ENCODE measurements around the gene MTA3.

MTA3 gene

GRCh38 chr2:42762823-42763804 is 194.7 kb downstream of the MTA3 start:
- no peak for DNase-seq (ENCODE audit: low spot score)

GRCh38 chr2:42764096-42764495 is 195.7 kb downstream of the MTA3 start, which contains the start of gene OXER1:
Gene OXER1 (minus strand): TSS chr2:42764135. CDS start chr2:42764062, 73 bp downstream.
- DNase-seq (ENCODE audit: low spot score): no peak

GRCh38 chr2:42764901-42765300 is 196.5 kb downstream of the MTA3 start:
- DNase-seq (ENCODE audit: low spot score): no peak

GRCh38 chr2:42765686-42766085 is 197.3 kb downstream of the MTA3 start:
- no peak for DNase-seq (ENCODE audit: low spot score)

- DNase-seq (ENCODE audit: low spot score): no peak
These were observed 198.9 kb downstream of the MTA3 start for GRCh38 chr2:42767080-42767898.

- no peak for DNase-seq (ENCODE audit: low spot score)
These were observed 199.7 kb downstream of the MTA3 start for GRCh38 chr2:42767899-42768705.

GRCh38 chr2:42768706-42769256 is 200.3 kb downstream of the MTA3 start:
- DNase-seq (ENCODE audit: low spot score): no peak

- DNase-seq (ENCODE audit: low spot score): no peak
These were observed 201.3 kb downstream of the MTA3 start for GRCh38 chr2:42769583-42770287.

- DNase-seq (ENCODE audit: low spot score): peak; percentile 63
These were observed 202.1 kb downstream of the MTA3 start for GRCh38 chr2:42770288-42771131.

- DNase-seq (ENCODE audit: low spot score): no peak
These were observed 203.2 kb downstream of the MTA3 start for GRCh38 chr2:42771546-42772153.

GRCh38 chr2:42775186-42775585 is 206.8 kb downstream of the MTA3 start:
- DNase-seq (ENCODE audit: low spot score): no peak

- DNase-seq (ENCODE audit: low spot score): no peak
These were observed 207.4 kb downstream of the MTA3 start for GRCh38 chr2:42775810-42776209.

- DNase-seq (ENCODE audit: low spot score): no peak
These were observed 209.7 kb downstream of the MTA3 start for GRCh38 chr2:42777883-42778805.

- no peak for DNase-seq (ENCODE audit: low spot score)
These were observed 212.7 kb downstream of the MTA3 start for GRCh38 chr2:42781181-42781580.

GRCh38 chr2:42783511-42783910 is 215.1 kb downstream of the MTA3 start:
- DNase-seq (ENCODE audit: low spot score): no peak

- no peak for DNase-seq (ENCODE audit: low spot score)
These were observed 215.9 kb downstream of the MTA3 start for GRCh38 chr2:42784204-42784880.

- DNase-seq (ENCODE audit: low spot score): no peak
These were observed 218.3 kb downstream of the MTA3 start for GRCh38 chr2:42786561-42787345.
